ENCODE measurements around the gene PHACTR1.

- TF ChIP-seq SREBF2 (IDR thresholded peaks at IDR 0.05) (no peak), RFX5 (IDR thresholded peaks at IDR 0.05) (no peak), EP300 (IDR thresholded peaks at IDR 0.05) (no peak), USF2 (IDR thresholded peaks at IDR 0.05) (no peak), SMC3 (IDR thresholded peaks at IDR 0.05) (no peak), ELK1 (IDR thresholded peaks at IDR 0.05; ENCODE audit: low read depth, low read length) (no peak), TFCP2L1 (CRISPR knock-in tag; IDR thresholded peaks at IDR 0.05) (no peak), RCOR1 (IDR thresholded peaks at IDR 0.05; ENCODE audit: low read depth, low read length) (no peak), POLR2A (IDR thresholded peaks at IDR 0.05; ENCODE audit: low read length) (no peak), RAD21 (conservative IDR thresholded peaks at IDR 0.05 in 1 of 2, IDR thresholded peaks at IDR 0.05 in 1 of 2) (no peak), ZFP36 (IDR thresholded peaks at IDR 0.05; ENCODE audit: borderline replicate concordance, partially characterized antibody) (no peak)
- TF ChIP-seq, protein P1, sequence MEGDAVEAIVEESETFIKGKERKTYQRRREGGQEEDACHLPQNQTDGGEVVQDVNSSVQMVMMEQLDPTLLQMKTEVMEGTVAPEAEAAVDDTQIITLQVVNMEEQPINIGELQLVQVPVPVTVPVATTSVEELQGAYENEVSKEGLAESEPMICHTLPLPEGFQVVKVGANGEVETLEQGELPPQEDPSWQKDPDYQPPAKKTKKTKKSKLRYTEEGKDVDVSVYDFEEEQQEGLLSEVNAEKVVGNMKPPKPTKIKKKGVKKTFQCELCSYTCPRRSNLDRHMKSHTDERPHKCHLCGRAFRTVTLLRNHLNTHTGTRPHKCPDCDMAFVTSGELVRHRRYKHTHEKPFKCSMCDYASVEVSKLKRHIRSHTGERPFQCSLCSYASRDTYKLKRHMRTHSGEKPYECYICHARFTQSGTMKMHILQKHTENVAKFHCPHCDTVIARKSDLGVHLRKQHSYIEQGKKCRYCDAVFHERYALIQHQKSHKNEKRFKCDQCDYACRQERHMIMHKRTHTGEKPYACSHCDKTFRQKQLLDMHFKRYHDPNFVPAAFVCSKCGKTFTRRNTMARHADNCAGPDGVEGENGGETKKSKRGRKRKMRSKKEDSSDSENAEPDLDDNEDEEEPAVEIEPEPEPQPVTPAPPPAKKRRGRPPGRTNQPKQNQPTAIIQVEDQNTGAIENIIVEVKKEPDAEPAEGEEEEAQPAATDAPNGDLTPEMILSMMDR (IDR thresholded peaks at IDR 0.05), result no peak
- TF ChIP-seq, protein P2, sequence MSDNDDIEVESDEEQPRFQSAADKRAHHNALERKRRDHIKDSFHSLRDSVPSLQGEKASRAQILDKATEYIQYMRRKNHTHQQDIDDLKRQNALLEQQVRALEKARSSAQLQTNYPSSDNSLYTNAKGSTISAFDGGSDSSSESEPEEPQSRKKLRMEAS (IDR thresholded peaks at IDR 0.05), result no peak
These were observed 584.4 kb downstream of the PHACTR1 start for GRCh38 chr6:13300643-13301590.

Data from A549 (cell line).